ENCODE data around the gene GNAL. TPM values are rescaled to one million over a fixed set of nuclear protein-coding genes. Genes with fewer than 3 reads are reported as not detected.

Gene GNAL
- total and polyA plus RNA-seq, 2 donors from 2014 or later, result 1.8 to 9.7 TPM

- Histone ChIP-seq H3K4me3 (ENCODE audit: low read length in 3 of 3) (no peak overlapping the region), H3K4me1 (ENCODE audit: control insufficient read depth in 2 of 3, insufficient read depth in 2 of 3, low read depth in 1 of 3, low read length in 3 of 3) (peaks cover 0 to 5% (median 4%) of the 10 kb centered on the region in 3 donors), H3K9me3 (ENCODE audit: control insufficient read depth in 2 of 3, insufficient read depth in 1 of 3, low read length in 3 of 3) (no peaks in the 10 kb centered on the region), H3K9ac (ENCODE audit: low read length in 3 of 3) (no peak overlapping the region), H3K27ac (ENCODE audit: low read depth in 2 of 2, low read length in 2 of 2) (no peak overlapping the region), H3K27me3 (ENCODE audit: control insufficient read depth, insufficient read depth, low read length) (no peaks in the 10 kb centered on the region), H3K36me3 (ENCODE audit: control insufficient read depth in 2 of 3, insufficient read depth in 3 of 3, low read length in 3 of 3) (no peaks in the 10 kb centered on the region)
- intact Hi-C loops (cut with DNase I), result no loop called here
- DNase-seq, result no peak
- no peak for TF ChIP-seq CTCF (IDR thresholded peaks at IDR 0.05; ENCODE audit: borderline replicate concordance, extremely low read depth, insufficient read depth)
- FAIRE-seq, result no peak
These were observed 156.6 kb downstream of the GNAL start for GRCh38 chr18:11845654-11846053.

GRCh38 chr18:11847811-11848210 lies 158.7 kb downstream of the GNAL start:
- FAIRE-seq, result no peak
- no peak for DNase-seq
- Histone ChIP-seq H3K9ac (ENCODE audit: low read length in 3 of 3) (no peak overlapping the region), H3K36me3 (ENCODE audit: control insufficient read depth in 2 of 3, insufficient read depth in 3 of 3, low read length in 3 of 3) (no peaks in the 10 kb centered on the region), H3K27ac (ENCODE audit: low read depth in 2 of 2, low read length in 2 of 2) (no peak overlapping the region), H3K27me3 (ENCODE audit: control insufficient read depth, insufficient read depth, low read length) (no peaks in the 10 kb centered on the region), H3K4me3 (ENCODE audit: low read length in 3 of 3) (no peak overlapping the region), H3K4me1 (ENCODE audit: control insufficient read depth in 2 of 3, insufficient read depth in 2 of 3, low read depth in 1 of 3, low read length in 3 of 3) (peaks cover 2 to 5% (median 4%) of the 10 kb centered on the region in 3 donors), H3K9me3 (ENCODE audit: control insufficient read depth in 2 of 3, insufficient read depth in 1 of 3, low read length in 3 of 3) (no peaks in the 10 kb centered on the region)
- no peak for TF ChIP-seq CTCF (IDR thresholded peaks at IDR 0.05; ENCODE audit: borderline replicate concordance, extremely low read depth, insufficient read depth)
- intact Hi-C loops (cut with DNase I), result no loop called here

- intact Hi-C loops (cut with DNase I), result no loop called here
- no peak for TF ChIP-seq CTCF (IDR thresholded peaks at IDR 0.05; ENCODE audit: borderline replicate concordance, extremely low read depth, insufficient read depth)
- H3K4me3 ChIP-seq (ENCODE audit: low read length in 3 of 3), result no peak overlapping the region
- H3K27ac ChIP-seq (ENCODE audit: low read depth in 2 of 2, low read length in 2 of 2), result no peak overlapping the region
- FAIRE-seq (no peak), DNase-seq (no peak)
- peaks cover 5 to 8% (median 5%) of the 10 kb centered on the region in 3 donors for H3K4me1 ChIP-seq (ENCODE audit: control insufficient read depth in 2 of 3, insufficient read depth in 2 of 3, low read depth in 1 of 3, low read length in 3 of 3)
- no peaks in the 10 kb centered on the region for H3K27me3 ChIP-seq (ENCODE audit: control insufficient read depth, insufficient read depth, low read length)
- no peaks in the 10 kb centered on the region for H3K9me3 ChIP-seq (ENCODE audit: control insufficient read depth in 2 of 3, insufficient read depth in 1 of 3, low read length in 3 of 3)
- no peaks in the 10 kb centered on the region for H3K36me3 ChIP-seq (ENCODE audit: control insufficient read depth in 2 of 3, insufficient read depth in 3 of 3, low read length in 3 of 3)
- no peak overlapping the region for H3K9ac ChIP-seq (ENCODE audit: low read length in 3 of 3)
These were observed 160.2 kb downstream of the GNAL start for GRCh38 chr18:11849279-11849678.

All from kidney (tissue), 14 donors.